GM21381 (cell line): ENCODE data around the gene GREB1.
A peak's percentile ranks its signal among the peaks of the same experiment; 100 is the strongest.

Experiments
- ATAC-seq: cut with Tn5 transposase; IDR thresholded peaks from one replicate; pipeline ENCODE4 v1.9.1; 2021; ENCODE audit warnings: mild to moderate bottlenecking, moderate library complexity; ENCODE audit not compliant: unreplicated experiment

GREB1 gene

DNA sequence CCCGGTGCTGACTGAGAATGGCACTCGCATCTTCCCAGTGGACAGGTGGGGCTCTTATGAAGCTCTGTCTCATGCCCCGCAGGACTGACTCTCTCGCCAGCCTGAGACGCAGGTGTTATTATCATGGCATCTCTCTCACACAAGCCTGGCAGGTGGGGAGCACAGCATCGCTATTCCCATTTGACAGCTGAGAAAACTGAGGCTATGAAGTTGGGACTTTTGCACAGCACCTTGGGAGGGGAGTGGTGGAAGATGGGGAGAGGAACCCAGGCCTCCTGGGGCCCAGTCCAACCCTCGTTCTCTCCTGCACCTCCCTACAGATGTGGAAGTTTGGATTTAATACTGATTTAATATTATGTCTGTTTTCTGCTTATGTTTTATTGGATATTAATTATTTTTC is 145.2 kb downstream of the GREB1 start:
- ATAC-seq = no peak

DNA sequence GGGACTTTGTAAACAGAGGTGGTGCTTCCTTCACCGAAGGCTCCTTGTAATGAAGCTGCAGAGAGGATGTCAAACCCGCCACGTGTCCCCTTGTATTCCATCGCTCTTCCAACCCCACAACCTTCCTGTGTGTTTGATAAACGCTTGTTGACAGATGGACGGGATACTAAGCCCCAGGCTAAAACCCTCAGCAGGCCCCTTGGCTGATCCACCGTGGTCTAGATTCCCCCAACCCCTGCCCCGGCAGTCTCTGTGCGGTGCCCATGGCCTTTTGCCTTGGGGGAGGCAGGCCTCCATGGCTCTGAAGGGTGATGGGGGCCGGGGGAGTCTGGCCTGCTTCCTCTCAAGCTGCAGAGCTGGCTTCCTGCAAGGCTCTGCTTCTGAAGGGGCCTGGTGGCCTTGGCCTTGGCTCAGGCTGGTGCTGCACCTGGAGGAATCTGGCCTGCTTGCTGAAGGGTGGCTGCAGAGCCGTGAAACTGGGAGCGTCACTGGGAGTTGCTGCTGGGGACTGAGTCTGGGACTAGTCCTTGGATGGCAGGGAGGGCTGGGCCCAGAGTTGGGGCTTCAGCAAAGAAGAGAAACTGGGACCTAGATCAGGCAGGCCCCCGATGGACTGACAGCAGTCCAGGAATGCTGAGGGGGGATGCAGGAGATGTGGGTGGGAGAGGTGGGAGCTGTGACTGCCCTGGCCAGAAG is 145.8 kb downstream of the GREB1 start:
- ATAC-seq = no peak

DNA sequence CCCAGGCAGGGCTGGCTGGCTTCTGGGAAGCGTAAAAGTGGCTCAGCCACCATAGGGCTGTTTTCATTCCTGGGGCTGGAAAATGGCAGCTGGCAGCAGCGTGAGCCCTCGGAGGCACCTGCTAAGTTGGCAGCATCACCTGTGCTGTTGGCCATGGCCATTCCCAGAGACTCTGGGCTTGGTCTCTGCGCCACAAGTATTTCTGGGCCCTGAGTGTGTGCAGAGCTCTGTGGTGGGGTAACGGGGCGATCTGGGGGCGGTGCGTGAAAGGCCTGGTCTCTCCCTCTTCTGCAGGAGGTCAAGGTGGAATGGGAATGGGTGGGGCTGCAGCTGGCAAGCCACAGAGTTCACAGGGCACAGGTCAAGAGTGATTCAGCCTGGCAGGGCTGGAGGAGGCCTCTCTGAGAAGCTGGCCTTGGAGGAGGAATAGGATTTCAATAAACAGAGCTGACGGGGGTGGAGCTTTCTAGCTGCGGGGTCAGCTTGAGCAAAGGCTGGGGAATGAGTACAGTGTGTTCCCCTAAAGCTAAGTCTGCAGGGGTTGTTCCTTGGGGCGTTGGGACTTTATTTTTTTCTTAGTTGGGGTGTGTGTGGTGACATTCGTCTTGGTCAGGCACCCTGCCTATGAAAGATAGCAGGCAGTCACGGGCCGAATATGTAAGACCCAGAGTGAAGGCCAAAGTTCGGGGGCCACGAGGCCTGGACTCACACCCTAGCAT is 146.5 kb downstream of the GREB1 start:
- ATAC-seq = no peak

DNA sequence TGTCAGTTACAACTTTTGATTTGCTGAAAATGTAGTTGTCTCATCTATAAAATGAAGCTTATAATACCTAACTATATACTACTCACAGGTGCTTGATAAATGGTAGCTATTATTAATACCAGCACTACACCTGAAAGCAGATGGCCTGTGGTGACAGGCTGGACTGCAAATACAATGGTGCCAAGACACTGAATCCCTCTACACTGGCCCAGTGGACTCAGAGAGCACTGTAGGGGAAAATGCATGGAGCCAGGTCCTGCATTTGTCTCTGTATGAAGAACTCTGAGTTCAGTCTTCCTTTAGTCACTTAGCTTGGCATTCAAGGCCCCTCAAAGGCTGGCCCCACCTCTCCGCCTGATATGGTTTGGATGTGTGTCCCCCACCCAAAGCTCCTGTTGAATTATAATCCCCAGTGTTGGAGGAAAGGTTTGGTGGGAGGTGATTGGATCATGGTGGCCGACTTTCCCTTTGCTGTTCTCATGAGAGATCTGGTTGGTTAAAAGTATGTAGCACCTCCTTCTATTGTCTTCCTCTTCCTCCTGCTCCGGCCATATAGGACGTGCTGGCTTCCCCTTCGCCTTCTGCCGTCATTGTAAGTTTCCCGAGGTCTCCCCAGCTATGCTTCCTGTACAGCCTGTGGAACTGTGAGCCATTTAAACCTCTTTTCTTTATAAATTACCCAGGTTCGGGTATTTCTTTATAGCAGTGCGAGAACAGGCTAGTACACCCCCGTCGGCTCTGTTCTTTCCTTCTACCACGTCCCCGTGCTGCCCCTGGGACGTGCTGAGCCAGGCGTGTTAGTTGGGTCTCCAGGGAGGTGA is 147.3 kb downstream of the GREB1 start:
- no peak for ATAC-seq

DNA sequence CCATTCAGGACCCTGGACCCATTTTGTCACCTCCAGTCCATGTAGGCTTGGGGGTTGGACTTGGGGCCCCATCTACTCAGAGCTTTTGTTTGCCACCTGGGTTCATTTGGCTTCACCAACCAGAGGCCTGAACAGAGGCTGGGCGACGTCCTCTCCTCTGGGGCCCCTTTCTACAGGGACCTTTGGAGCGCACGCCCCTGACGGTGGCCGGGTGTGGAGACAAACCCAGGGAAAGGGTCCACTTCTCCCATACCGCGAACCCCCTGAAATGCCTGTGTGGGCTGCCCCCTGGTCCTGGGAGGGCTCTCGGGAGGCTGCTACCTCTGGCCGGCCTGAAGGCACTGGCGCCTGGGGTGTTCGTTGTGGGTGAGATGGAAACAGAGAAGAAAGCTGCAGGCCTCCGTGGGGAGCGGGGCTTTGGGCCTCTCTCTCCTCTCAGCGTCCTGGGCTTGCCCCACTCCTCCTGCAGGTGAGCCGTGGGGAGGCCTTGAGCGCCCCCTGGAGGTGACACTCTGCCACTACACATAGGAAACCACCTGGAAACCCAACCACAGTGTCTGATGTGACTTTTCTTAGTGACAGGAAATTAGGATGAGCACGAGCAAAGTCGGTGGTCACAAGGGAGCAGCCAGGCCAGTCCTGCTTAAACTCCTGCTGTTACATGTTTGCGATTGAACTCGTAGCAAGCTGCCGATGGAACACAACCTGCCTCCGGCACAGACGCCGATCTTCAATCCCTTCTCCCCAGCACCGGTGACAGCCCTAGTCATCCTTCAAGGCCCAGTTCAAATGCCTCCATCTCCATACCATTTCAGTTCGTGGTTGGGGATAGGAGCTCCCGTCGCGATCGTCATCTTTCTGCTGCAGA is 148.1 kb downstream of the GREB1 start:
- no peak for ATAC-seq

DNA sequence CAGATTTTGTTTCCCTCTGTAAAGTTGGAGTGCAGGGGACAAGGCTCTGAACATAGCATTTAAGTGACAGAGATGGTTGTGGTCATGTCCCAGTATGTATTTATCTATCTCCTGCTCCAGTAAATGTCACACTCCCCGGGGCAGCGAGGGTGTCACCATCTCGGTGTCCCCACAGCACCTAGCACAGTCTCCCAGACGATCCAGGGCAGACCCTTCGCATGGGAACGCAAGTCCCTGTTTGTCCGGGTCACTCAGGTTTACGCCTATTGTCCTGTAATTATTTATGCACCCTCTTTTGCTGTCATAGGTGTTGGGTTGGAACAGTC is 148.7 kb downstream of the GREB1 start:
- no peak for ATAC-seq

DNA sequence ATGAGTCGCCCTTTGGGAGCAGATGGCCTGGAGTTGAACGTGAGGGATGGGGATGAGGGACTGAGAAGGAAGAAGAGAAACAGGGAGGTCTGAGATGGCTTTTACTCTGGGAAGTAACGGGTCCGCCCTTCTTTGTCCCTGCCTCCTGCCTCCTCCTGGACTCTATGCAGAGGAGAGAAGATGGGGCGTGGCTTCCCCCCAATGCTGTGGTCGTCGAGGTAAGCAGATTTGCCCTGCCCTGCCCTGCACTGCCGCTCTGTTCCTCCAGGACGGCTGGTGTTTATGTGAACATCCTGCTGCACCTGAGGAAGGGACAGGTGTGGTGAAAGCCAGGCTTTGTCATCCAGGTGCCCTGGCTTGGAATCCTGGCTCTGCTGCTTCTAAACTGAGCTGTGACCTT is 149.6 kb downstream of the GREB1 start:
- no peak for ATAC-seq

DNA sequence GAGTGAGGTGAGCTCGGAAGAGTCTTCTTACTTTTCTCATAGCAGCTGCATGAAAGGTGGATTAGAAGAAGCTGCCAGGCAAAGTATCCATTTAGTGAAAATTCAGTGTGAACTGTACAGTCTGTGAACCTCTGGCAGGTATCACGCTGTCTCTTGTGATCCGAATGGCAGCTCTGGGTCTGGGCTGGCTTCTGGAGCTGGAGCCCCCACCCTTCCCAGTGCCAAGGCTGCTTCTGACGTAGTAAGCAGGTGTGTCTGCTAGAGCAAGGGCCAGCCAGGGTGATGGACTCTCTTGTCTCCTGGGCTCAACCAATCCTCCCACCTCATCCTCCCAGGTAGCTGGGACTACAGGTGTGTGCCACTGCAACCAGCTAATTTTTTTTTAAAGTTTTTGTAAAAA is 150.1 kb downstream of the GREB1 start:
- no peak for ATAC-seq

DNA sequence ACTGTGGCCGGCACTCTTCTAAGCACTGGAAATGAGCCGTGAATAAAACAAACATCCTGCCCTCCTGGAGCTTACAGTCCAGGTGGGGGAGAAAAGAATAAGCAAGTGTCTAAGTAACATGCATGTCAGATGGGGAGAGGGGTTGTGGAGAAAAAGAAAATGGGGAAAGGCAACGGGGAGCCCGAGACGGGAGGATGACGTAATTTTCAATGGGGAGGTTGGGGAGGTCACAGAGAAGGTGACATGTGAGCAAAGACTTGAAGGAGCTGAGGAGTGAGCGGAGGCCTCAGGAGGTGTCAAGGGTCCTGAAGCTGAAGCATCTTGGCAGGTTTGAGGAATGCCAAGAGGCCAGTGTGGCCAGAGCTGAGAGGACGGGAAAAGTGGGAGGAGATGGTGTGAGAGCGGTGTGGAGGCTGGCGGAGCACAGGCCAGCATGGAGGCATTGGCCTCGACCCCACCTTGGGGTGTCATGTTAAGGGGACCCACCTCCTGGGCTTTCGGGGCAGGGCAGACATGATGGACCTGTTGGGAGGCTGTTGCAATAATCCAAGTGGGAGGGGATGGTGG is 151.1 kb downstream of the GREB1 start:
- no peak for ATAC-seq

DNA sequence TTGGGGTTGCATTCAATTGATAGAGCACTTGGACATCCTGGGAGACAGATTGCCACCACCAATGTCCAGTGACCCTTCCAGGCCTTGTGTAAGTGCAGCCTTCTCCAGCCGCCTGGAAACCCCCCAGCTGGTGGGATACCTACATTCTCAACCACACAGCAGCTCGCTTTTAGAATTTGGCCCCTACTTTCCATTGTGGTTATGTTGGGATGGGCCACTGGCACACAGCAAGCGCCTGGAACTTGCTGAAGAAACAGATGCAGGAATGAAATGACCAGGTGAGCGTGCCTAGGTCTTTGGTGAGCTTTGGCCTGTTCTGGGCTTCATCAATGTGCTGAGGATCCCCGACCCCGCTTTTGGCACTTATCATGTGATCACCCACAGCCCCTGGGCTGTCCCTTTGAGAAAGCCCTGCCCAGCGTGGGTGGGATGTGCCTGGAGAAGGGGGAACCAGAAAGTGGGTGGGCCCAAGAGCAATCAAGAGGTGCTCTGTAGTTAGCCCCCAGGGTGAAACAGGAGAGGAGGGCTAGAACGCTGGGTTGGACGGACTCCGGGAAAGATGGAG is 152.1 kb downstream of the GREB1 start:
- no peak for ATAC-seq

DNA sequence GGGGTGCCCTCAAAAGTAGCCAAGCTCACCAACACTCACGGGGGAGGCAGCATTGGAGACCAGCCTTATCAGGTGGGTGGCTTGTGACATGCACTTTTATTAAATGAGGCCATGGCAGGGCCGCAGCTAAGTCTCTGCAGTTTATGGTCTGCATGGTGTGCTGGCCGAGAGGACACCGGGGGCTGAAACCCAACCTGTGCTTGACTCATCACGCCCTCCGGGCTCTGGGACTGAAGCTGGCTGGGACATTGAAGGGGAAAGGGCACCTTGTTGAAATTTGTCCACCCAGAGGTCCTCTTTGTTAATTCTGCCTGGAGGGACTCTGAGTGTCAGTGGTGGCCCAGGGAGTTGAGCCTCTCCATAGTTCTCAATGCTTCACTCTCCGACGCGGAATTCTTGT is 153.9 kb downstream of the GREB1 start:
- ATAC-seq = no peak

DNA sequence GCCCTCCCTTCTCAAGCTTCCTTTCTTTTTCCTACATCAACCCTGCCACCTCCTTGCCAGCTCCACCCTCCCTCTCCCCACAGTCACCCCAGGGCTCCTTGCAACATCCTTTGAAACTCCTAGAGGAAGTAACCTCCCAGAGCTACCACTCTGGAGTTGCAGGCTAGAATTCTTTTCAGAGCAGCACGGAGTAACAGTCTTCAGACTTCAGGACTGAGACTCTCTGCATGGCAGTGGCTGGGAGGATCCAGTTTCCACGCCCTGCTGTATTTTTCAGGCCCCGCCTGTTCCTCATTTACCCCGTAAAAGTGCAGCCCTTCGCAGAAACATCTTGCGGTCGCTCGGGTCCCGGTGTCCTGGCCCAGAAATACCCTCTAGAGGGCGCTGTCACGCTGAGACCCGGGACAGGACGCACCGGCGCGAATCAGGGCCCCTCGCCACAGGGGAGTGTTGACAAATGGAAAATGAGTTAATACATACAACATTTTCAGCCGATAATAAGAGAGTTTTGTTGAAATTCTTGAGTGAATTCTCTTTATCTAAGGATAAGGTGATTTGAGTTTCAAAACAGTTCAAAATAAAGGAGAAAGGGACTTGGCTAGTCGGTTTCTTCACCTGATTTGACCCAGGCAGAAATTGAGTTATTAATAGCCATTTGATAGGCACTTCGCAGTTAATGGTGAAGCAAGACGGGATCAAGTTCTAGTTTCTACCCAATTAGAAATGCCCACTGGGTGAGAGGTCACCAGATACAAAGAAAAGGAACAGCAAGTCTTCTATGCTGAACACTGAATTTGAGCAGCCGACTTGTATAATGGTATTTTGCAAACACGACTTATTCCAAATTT is 154.6 kb downstream of the GREB1 start:
- ATAC-seq = peak; percentile 88

DNA sequence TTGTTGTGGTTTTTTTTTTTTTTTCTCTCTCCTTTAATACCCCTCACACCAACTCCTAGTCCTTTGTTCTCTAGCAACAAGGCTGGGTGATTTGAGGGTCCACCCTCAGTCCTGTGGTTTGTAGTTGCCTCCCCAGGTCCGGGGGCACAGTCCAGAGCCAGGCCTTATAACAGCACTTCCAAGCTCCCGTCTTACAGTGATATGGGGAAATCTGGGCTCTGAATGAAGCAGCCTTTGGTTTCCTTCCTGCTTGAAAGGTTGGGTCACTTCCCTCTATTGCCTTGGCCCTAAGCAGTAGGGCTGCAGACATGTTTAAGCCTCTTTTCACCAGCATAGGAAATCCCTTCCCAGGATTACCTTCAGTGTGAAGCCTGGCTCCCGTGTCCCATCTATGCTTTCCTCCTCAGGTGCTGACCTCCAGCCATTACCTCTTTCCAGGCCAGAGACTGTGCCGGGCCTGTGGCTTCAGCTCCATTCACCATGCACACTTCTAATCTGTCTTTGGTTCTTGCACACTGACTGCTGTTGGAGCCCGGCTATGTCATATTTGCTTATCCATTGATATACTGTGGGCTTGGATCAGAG is 157.3 kb downstream of the GREB1 start:
- ATAC-seq = no peak
